ENCODE measurements around the gene TBPL1.

The TBPL1 gene

DNA sequence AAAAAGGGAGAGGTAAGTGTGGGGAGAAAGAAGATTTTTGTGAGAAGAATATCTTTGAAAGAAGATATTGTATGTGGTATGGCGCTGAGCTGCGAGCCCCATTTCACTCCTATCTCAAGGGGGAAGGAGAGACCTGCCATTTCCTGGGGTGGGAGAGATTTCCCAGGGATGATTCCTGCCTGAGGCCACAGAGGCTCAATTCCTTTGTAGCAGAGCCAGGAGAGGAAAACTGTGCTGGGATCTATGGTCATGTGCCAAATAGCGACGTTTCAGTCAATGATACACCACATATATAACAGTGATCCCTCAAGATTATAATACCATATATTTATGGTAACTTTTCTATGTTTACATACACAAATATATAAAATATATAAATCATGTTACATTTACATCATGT is 35.2 kb upstream of the TBPL1 start:
- peaks cover 3% of the 10 kb centered on the region for H3K27me3 ChIP-seq (ENCODE audit: insufficient read depth, poor library complexity, severe bottlenecking)
- no peak overlapping the region for H3K27ac ChIP-seq (ENCODE audit: poor library complexity, severe bottlenecking)
- DNase-seq (ENCODE audit: low spot score): no peak
- H3K9me3 ChIP-seq (ENCODE audit: severe bottlenecking): no peaks in the 10 kb centered on the region
- H3K4me3 ChIP-seq (ENCODE audit: severe bottlenecking): no peak overlapping the region
- H3K4me1 ChIP-seq (ENCODE audit: insufficient read depth, poor library complexity, severe bottlenecking): no peaks in the 10 kb centered on the region
- TF ChIP-seq, protein P1, sequence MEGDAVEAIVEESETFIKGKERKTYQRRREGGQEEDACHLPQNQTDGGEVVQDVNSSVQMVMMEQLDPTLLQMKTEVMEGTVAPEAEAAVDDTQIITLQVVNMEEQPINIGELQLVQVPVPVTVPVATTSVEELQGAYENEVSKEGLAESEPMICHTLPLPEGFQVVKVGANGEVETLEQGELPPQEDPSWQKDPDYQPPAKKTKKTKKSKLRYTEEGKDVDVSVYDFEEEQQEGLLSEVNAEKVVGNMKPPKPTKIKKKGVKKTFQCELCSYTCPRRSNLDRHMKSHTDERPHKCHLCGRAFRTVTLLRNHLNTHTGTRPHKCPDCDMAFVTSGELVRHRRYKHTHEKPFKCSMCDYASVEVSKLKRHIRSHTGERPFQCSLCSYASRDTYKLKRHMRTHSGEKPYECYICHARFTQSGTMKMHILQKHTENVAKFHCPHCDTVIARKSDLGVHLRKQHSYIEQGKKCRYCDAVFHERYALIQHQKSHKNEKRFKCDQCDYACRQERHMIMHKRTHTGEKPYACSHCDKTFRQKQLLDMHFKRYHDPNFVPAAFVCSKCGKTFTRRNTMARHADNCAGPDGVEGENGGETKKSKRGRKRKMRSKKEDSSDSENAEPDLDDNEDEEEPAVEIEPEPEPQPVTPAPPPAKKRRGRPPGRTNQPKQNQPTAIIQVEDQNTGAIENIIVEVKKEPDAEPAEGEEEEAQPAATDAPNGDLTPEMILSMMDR (IDR thresholded peaks at IDR 0.05; ENCODE audit: poor library complexity, severe bottlenecking): no peak
- no peak for ATAC-seq (ENCODE audit: low read depth)
- H3K36me3 ChIP-seq (ENCODE audit: low read depth): no peaks in the 10 kb centered on the region; the same call in 1 of the 2 replicates

DNA sequence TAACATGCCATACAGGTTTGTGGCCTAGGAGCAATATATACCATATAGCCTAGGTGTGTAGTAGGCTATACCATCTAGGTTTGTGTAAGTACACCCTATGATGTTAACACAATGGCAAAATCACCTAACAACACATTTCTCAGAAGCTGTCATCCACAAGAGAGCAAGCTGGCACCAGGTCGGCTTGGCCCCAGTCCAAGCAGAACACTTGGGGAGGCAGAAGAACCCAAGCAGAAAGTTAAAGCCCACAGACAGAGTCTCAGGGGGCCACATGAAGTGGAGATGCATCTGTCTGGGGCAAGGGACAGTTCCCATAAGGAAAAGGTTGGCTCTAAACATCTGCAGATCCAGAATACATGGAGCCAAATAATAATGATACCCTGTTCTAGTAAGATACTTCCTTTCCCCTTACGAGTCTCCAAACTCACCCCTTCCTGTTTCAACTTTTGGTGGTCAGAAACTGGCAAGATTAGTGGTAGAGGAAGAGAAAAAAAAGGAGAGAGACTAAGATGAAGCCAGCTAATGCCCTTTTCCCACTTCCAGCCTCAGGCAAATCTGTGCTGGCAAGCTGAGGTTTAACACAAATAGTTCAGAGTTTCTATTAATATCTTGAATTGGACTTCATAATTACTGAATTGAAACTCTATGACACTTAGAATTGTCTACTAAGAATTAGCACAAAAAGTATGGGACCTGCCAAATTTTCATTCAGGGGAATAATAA is 34.7 kb upstream of the TBPL1 start:
- no peak overlapping the region for H3K27ac ChIP-seq (ENCODE audit: poor library complexity, severe bottlenecking)
- no peaks in the 10 kb centered on the region; the same call in 1 of the 2 replicates for H3K36me3 ChIP-seq (ENCODE audit: low read depth)
- no peak overlapping the region for H3K4me3 ChIP-seq (ENCODE audit: severe bottlenecking)
- TF ChIP-seq, protein P1 (IDR thresholded peaks at IDR 0.05; ENCODE audit: poor library complexity, severe bottlenecking): no peak
- ATAC-seq (ENCODE audit: low read depth): no peak
- no peaks in the 10 kb centered on the region for H3K4me1 ChIP-seq (ENCODE audit: insufficient read depth, poor library complexity, severe bottlenecking)
- DNase-seq (ENCODE audit: low spot score): no peak
- no peaks in the 10 kb centered on the region for H3K9me3 ChIP-seq (ENCODE audit: severe bottlenecking)
- no peaks in the 10 kb centered on the region for H3K27me3 ChIP-seq (ENCODE audit: insufficient read depth, poor library complexity, severe bottlenecking)

DNA sequence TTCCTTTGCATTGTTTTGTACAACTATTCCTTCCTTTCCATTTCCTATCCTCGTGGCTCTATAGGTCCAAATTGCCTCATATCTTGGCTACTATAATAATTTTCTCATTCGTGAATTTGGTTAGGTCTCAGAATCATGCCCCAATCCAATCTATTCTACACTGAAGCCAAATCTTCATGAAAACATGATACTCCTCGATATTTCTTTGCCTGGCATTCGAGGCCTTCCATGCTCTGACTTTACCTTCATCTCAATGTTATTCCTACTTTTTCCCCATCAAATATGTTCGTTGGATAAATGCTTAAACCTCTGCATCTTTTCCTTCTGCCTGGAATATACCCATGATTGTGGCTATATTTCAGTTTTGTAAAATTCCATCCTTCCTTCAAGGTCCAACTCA is 33.7 kb upstream of the TBPL1 start:
- no peaks in the 10 kb centered on the region for H3K9me3 ChIP-seq (ENCODE audit: severe bottlenecking)
- H3K27ac ChIP-seq (ENCODE audit: poor library complexity, severe bottlenecking): no peak overlapping the region
- ATAC-seq (ENCODE audit: low read depth): no peak
- H3K4me3 ChIP-seq (ENCODE audit: severe bottlenecking): no peak overlapping the region
- H3K36me3 ChIP-seq (ENCODE audit: low read depth): no peaks in the 10 kb centered on the region
- TF ChIP-seq, protein P1 (IDR thresholded peaks at IDR 0.05; ENCODE audit: poor library complexity, severe bottlenecking): no peak
- no peak for DNase-seq (ENCODE audit: low spot score)
- H3K27me3 ChIP-seq (ENCODE audit: insufficient read depth, poor library complexity, severe bottlenecking): no peaks in the 10 kb centered on the region
- no peaks in the 10 kb centered on the region for H3K4me1 ChIP-seq (ENCODE audit: insufficient read depth, poor library complexity, severe bottlenecking)

DNA sequence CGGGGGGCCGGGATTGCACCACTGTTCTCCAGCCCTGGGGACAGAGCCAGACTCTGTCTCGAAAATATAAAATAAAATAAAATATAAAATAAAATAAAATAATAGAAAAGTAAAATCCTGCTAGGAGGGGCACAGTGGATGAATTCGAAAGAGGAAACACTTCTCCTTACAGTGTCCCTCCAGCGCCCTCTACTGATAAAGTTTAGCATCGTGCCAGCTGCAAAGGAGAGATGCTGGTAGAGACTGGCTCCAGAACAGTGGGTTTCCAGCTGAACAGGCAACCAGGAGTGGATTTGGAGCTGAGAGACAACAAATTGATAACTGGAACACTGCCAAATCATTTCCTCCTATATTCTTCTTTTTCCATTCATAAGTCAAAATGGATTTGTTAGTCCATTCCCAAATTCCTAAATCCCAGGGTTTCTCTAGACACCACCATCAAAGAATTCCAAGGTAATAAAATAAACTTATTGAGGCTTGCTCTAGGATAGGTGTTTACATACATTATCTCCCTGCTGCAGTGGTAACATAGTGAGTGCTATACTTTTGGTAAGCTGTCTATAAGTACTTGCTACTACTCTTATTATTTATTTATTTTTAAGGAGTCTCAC is 31.7 kb upstream of the TBPL1 start:
- TF ChIP-seq, protein P1 (IDR thresholded peaks at IDR 0.05; ENCODE audit: poor library complexity, severe bottlenecking): peak; percentile 81
- H3K9me3 ChIP-seq (ENCODE audit: severe bottlenecking): no peaks in the 10 kb centered on the region
- no peak overlapping the region for H3K4me3 ChIP-seq (ENCODE audit: severe bottlenecking)
- DNase-seq (ENCODE audit: low spot score) (no peak), ATAC-seq (ENCODE audit: low read depth) (peak; percentile 66)
- no peak overlapping the region for H3K27ac ChIP-seq (ENCODE audit: poor library complexity, severe bottlenecking)
- H3K4me1 ChIP-seq (ENCODE audit: insufficient read depth, poor library complexity, severe bottlenecking): no peaks in the 10 kb centered on the region
- H3K36me3 ChIP-seq (ENCODE audit: low read depth): no peaks in the 10 kb centered on the region
- H3K27me3 ChIP-seq (ENCODE audit: insufficient read depth, poor library complexity, severe bottlenecking): no peaks in the 10 kb centered on the region

All from RWPE2 (cell line).